ENCODE results near the gene COMT. TPM values are rescaled to one million over a fixed set of nuclear protein-coding genes. Genes with fewer than 3 reads are reported as not detected.
"Not testable (repeated sequence)": the region's sequence is repeated elsewhere in the genome, so short reads cannot be mapped to it uniquely, and the experiment has no call there.

COMT gene
- total RNA-seq, 4 donors from 2014 or later: 89.1 to 149 (median 138) TPM

GRCh38 chr22:19930551-19931486 lies 10.8 kb upstream of the COMT start:
- no peak overlapping the region for H3K4me3 ChIP-seq
- H3K36me3 ChIP-seq: no peaks in the 10 kb centered on the region
- H3K27me3 ChIP-seq: no peaks in the 10 kb centered on the region
- no peak for DNase-seq
- no peak overlapping the region for H3K27ac ChIP-seq
- H3K9me3 ChIP-seq: no peaks in the 10 kb centered on the region
- H3K4me1 ChIP-seq: no peaks in the 10 kb centered on the region
- TF ChIP-seq POLR2A (IDR thresholded peaks at IDR 0.05) (no peak), CTCF (IDR thresholded peaks at IDR 0.05) (no peak)

GRCh38 chr22:19931514-19931913 lies 10.1 kb upstream of the COMT start:
- no peak for DNase-seq
- Histone ChIP-seq H3K9me3 (no peaks in the 10 kb centered on the region), H3K27me3 (no peaks in the 10 kb centered on the region)

GRCh38 chr22:19932367-19933206 lies 9.0 kb upstream of the COMT start:
- no peaks in the 10 kb centered on the region for H3K9me3 ChIP-seq
- no peaks in the 10 kb centered on the region for H3K27me3 ChIP-seq
- no peak overlapping the region for H3K4me3 ChIP-seq
- no peaks in the 10 kb centered on the region for H3K4me1 ChIP-seq
- no peak for TF ChIP-seq POLR2A (IDR thresholded peaks at IDR 0.05)
- TF ChIP-seq CTCF (IDR thresholded peaks at IDR 0.05): no peak
- no peaks in the 10 kb centered on the region for H3K36me3 ChIP-seq
- no peak overlapping the region for H3K27ac ChIP-seq
- no peak for DNase-seq

More at GRCh38 chr22:19931514-19931913, 10.1 kb upstream of the COMT start:
- TF ChIP-seq CTCF (IDR thresholded peaks at IDR 0.05) (no peak), POLR2A (IDR thresholded peaks at IDR 0.05) (no peak)
- no peaks in the 10 kb centered on the region for H3K4me1 ChIP-seq
- H3K4me3 ChIP-seq: no peak overlapping the region
- no peaks in the 10 kb centered on the region for H3K36me3 ChIP-seq
- no peak overlapping the region for H3K27ac ChIP-seq

GRCh38 chr22:19933341-19934241 lies 8.0 kb upstream of the COMT start:
- H3K4me3 ChIP-seq: no peak overlapping the region
- H3K36me3 ChIP-seq: no peaks in the 10 kb centered on the region
- DNase-seq: no peak
- no peaks in the 10 kb centered on the region for H3K9me3 ChIP-seq
- H3K4me1 ChIP-seq: peaks cover 0 to 3% (median 0%) of the 10 kb centered on the region in 4 donors
- H3K27ac ChIP-seq: no peak overlapping the region
- no peaks in the 10 kb centered on the region for H3K27me3 ChIP-seq
- no peak for TF ChIP-seq POLR2A (IDR thresholded peaks at IDR 0.05)
- TF ChIP-seq CTCF (IDR thresholded peaks at IDR 0.05): no peak

- not testable (repeated sequence) for H3K4me3 ChIP-seq, H3K4me1 ChIP-seq, H3K36me3 ChIP-seq, H3K9me3 ChIP-seq, H3K27ac ChIP-seq, DNase-seq, H3K27me3 ChIP-seq
Measured at GRCh38 chr22:19935123-19935718, 6.4 kb upstream of the COMT start.

All from Peyer's patch (tissue), 4 donors.